Hematopoietic multipotent progenitor cell treated with erythropoietin and hydrocortisone succinate and interleukin-3 and kit ligand, for 6 days (in vitro differentiated cells): ENCODE measurements around the gene MAGEA11.
"Not testable (repeated sequence)": the region's sequence is repeated elsewhere in the genome, so short reads cannot be mapped to it uniquely, and the experiment has no call there.

Source experiments
- DNase-seq: peaks from one replicate; pipeline ENCODE4 v3.0.0-alpha.2; 2015

MAGEA11 gene

GRCh38 chrX:149720021-149720689, 8.3 kb downstream of the MAGEA11 start:
- DNase-seq, result no peak

GRCh38 chrX:149721241-149721640, 9.4 kb downstream of the MAGEA11 start:
- not testable (repeated sequence) for DNase-seq

- DNase-seq, result no peak
Observed at GRCh38 chrX:149721778-149722177, 9.9 kb downstream of the MAGEA11 start.

GRCh38 chrX:149723583-149724118, 11.8 kb downstream of the MAGEA11 start:
- DNase-seq, result not testable (repeated sequence)

- DNase-seq, result not testable (repeated sequence)
Observed at GRCh38 chrX:149727308-149727707, 15.4 kb downstream of the MAGEA11 start.

- DNase-seq, result not testable (repeated sequence)
Observed at GRCh38 chrX:149742269-149742668, 30.4 kb downstream of the MAGEA11 start.

GRCh38 chrX:149746390-149747007, 34.6 kb downstream of the MAGEA11 start:
- DNase-seq, result not testable (repeated sequence)

- no peak for DNase-seq
Observed at GRCh38 chrX:149757206-149758067, 45.6 kb downstream of the MAGEA11 start.

- no peak for DNase-seq
Observed at GRCh38 chrX:149758068-149758714, 46.3 kb downstream of the MAGEA11 start.

GRCh38 chrX:149758715-149759078, 46.8 kb downstream of the MAGEA11 start:
- DNase-seq, result not testable (repeated sequence)

GRCh38 chrX:149759824-149760223, 48.0 kb downstream of the MAGEA11 start:
- DNase-seq, result no peak

- no peak for DNase-seq
Observed at GRCh38 chrX:149760965-149761364, 49.1 kb downstream of the MAGEA11 start.

- DNase-seq, result not testable (repeated sequence)
Observed at GRCh38 chrX:149761858-149762674, 50.2 kb downstream of the MAGEA11 start.

- DNase-seq, result no peak
Observed at GRCh38 chrX:149762696-149763614, 51.1 kb downstream of the MAGEA11 start.
